Measurements from ENCODE around the gene DYNC1H1.
A peak's percentile ranks its signal among the peaks of the same experiment; 100 is the strongest.

DYNC1H1 gene

DNA sequence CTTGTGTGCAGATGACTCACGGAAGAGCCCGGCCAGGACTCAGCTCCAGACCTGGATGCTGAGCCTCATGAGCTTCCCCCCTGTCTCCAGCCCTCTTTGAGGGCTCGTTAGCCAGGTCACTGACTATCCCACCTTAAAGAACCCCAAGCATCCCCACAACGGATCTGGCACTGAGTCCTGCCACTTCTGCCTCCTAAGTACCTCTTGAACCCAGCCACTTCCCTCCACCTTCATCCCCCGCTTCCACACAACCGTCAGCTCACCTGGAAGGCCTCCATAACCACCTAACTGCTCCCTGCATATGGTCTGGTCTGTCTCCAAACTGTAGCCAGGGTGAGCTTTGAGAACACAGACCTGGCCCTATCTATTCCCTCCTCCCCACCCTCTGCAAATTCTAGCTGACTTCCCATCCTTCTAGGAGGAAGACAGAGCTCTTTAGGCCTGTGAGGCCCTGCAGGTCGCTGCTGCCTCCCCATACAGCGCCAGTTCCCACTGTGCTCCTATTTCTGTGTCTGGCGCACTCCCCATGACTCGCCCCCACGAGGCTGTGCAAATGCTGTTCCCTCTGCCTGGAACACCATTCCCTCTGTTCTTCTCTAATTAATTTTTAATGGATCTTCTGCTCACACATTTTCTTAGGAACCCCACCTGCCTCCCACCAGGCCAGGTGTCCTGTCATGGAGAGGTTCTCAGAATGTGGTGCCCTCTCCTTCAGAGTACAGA lies 125.4 kb downstream of the DYNC1H1 start:
- no peak for DNase-seq (ENCODE audit: low read depth)

DNA sequence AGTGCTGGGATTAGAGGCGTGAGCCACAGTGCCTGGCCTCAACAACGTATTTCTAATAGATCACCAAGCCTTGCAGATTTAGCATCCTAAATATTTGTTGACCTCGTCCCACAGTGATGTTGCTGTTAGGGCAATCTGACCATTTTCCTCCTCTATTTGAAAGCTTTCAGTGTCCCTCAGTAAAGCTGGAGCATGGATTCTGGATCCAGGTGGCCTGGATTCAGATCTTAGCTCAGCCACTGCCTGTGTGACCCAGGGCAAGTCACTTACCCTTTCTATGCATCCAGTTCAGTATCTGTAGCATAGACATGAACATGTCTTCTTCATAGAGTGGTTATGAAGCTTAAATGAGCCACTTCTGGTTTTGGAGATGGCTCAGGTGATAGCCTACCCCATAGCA lies 126.3 kb downstream of the DYNC1H1 start:
- no peak for DNase-seq (ENCODE audit: low read depth)

GRCh38 chr14:102092806-102093205 lies 128.4 kb downstream of the DYNC1H1 start:
- no peak for DNase-seq (ENCODE audit: low read depth)

- DNase-seq (ENCODE audit: low read depth), result no peak
Observed at GRCh38 chr14:102094101-102094500, 129.7 kb downstream of the DYNC1H1 start.

GRCh38 chr14:102095231-102095870 lies 131.0 kb downstream of the DYNC1H1 start:
- DNase-seq (ENCODE audit: low read depth), result no peak

DNA sequence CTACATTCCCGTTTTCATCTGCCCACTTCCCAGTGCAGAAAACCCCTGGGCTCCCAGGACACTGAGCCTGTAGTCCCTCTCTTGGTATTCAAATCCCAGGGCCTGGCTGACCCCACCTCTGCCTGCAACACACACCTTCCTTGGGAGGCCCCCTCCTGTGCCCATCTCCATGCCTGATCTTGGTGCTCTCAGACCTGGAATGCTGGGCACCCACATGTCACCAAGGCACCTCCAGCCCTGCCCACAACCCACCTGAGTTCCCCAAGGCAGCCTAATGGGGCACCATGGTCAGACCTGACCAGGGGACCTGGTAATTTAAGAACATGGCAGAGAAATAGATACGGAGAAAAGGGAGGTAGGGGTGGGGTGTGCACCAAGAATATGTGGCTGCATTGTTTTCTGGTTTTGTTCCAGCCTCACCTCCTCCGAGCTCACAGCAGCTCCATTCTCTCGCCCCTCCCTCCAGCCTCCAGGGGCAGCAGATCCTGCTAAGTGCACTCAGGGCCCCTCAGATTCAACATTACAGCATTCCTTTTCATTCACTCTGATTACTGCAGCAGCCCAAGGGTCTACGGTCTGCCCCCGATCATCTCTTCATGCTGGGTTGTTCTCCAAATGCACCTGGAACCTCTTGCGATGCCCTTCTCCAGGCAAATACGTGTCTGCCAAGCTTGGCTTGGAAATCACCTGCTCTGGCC lies 131.6 kb downstream of the DYNC1H1 start:
- no peak for DNase-seq (ENCODE audit: low read depth)

GRCh38 chr14:102096569-102097188 lies 132.3 kb downstream of the DYNC1H1 start:
- peak; percentile 23 for DNase-seq (ENCODE audit: low read depth)

DNA sequence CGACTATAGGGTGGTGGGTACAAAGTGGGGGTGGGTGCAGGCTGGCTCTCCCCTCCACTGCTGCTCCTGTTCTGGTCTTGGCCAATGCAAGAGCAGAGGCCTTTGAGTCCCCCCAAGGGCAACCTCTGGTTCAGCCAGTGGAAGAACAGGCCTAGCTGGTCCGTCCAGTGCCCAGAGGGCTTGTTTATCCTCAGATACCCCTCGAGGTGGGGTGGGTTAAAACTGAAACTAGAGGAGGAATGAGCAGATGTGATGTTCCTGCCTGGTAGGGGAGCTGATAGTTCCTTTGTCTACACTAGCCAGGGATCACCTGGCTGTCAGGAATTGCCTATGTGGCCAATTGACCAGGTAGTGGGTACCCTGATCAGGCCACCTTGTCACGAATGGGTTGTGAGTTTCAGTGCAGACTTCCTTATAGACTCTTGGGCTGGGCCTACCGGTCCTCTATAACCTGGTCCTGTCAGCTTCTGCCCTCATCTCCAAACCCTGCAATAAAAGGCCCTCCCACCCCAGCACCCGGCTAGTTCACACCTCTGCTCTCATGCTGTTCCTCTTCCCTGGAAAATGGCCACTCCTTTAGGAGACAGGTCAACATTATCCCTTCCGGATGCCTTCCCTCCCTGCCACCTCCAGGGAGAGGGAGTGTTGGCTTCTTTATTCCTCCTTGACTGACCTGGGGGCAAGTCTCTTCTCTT lies 133.2 kb downstream of the DYNC1H1 start:
- no peak for DNase-seq (ENCODE audit: low read depth)

GRCh38 chr14:102103062-102103695 lies 138.8 kb downstream of the DYNC1H1 start:
- DNase-seq (ENCODE audit: low read depth), result no peak

DNA sequence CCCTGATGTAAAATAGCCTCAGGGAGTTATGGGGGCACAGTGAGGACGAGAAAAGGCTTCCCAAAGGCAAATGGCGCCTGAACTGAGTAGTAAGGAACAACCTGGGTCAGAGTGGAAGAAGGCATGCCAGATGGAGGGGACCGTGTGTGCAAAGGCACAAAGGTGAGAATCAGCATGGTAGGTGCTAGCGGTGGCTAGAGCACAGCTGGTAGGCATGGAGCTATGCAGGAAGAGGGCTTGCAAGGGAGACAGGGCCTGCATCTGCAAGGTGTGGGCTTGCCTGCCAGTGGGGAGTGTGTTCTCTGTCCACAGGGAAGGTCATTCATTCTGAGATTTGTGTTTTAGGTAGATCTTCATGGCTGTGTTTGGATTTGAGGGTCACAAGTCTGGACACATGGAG lies 141.0 kb downstream of the DYNC1H1 start:
- no peak for DNase-seq (ENCODE audit: low read depth)
